GM12891 (cell line): ENCODE results near the gene NLRP6.

Experiments used
- PAX5 ChIP-seq: IDR thresholded peaks from 2 replicates; pipeline ENCODE4 v1.6.1; 2011; ENCODE audit warnings: low read length, moderate library complexity, mild to moderate bottlenecking; ENCODE audit not compliant: insufficient read depth, severe bottlenecking
- POLR2A ChIP-seq: IDR thresholded peaks from 2 replicates; pipeline ENCODE4 v1.6.1; 2011; ENCODE audit warnings: low read depth, low read length, control low read depth
- POLR2AphosphoS5 ChIP-seq: IDR thresholded peaks from 2 replicates; pipeline ENCODE4 v1.6.1; 2011; ENCODE audit warnings: low read depth, low read length, control low read depth
- POU2F2 ChIP-seq: IDR thresholded peaks from 2 replicates; pipeline ENCODE4 v1.6.1; 2011; ENCODE audit warnings: low read depth, mild to moderate bottlenecking, control low read depth, low read length, moderate library complexity
- SPI1 ChIP-seq: IDR thresholded peaks from 2 replicates; pipeline ENCODE4 v1.6.1; 2011; ENCODE audit warnings: low read depth, low read length, control low read depth
- TAF1 ChIP-seq: IDR thresholded peaks from 2 replicates; pipeline ENCODE4 v1.6.1; 2011; ENCODE audit warnings: low read depth, low read length, control low read depth

DNA sequence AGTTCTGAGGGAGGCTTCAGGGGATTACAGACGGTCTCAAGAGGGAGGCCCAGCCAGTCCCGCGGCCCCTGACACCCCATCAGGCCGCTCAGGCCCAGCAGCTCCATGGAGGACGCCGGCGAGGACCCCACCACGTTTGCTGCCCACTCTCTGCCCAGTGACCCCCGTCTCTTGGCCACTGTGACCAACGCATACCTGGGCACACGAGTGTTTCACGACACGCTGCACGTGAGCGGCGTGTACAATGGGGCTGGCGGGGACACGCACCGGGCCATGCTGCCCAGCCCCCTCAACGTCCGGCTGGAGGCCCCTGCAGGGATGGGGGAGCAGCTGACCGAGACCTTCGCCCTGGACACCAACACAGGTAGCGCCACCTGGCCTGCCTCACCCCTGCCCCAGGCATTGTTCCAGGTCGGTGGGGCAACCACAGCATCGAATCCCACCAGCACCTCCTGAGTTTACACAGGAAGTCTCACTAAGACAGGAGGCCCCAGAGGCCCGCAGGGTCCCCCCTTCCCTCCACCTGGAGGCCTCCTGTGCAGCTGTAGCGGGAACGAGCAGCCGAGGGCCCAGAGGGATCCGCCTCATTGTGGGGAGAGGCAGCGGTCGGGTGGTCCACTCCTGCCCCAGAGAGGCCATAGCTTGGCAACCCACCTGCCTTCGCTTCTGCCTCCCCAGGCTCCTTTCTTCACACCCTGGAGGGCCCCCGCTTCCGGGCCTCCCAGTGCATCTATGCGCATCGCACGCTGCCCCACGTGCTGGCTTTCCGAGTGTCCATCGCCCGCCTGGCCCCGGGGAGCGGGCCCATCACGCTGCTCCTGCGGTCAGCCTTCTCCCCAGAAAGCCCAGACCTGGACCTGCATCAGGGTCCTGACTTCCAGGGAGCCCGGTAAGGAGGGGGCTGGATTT is 11.8 kb downstream of the NLRP6 start:
- TF ChIP-seq POLR2AphosphoS5 (no peak), POLR2A (no peak), TAF1 (no peak), SPI1 (no peak), POU2F2 (no peak), PAX5 (no peak)
